HepG2 (cell line): Measurements from ENCODE around the gene IGFLR1. TPM values are rescaled to one million over a fixed set of nuclear protein-coding genes. Genes with fewer than 3 reads are reported as not detected.

Experiments
- ATF7 ChIP-seq, 2 experiments: fragments of 450-650 bp in 1 of 2; sonication (generic) in 1 of 2; formaldehyde crosslinking in 1 of 2; IDR thresholded peaks; 2 replicates each; pipeline versions ENCODE4 v1.4.0 to v1.6.1; 2016 to 2020; ENCODE audit warnings: antibody characterized with exemption in 1 of 2, mild to moderate bottlenecking in 1 of 2, missing genetic modification reagents in 1 of 2
- BHLHE40 ChIP-seq: IDR thresholded peaks from 2 replicates; pipeline ENCODE4 v1.6.1; 2011; ENCODE audit warnings: low read length, improper control_type of control experiment
- ETV5 ChIP-seq: IDR thresholded peaks from 2 replicates; pipeline ENCODE4 v1.6.1; 2018; ENCODE audit warnings: missing biosample characterization, missing genetic modification reagents, inconsistent platforms, borderline replicate concordance
- GPBP1L1 ChIP-seq: sonication (generic); formaldehyde crosslinking; IDR thresholded peaks from 2 replicates; pipeline ENCODE4 v1.5.0; 2020; ENCODE audit warnings: mild to moderate bottlenecking, missing genetic modification reagents
- GTF3A ChIP-seq: sonication (generic); formaldehyde crosslinking; conservative IDR thresholded peaks from 2 replicates; pipeline ENCODE4 v1.4.0; 2020; ENCODE audit warnings: mild to moderate bottlenecking, missing genetic modification reagents
- KDM5A ChIP-seq: fragments of 200-600 bp; sonication (generic); IDR thresholded peaks from 2 replicates; pipeline ENCODE4 v1.7.0; 2018; ENCODE audit warnings: antibody characterized with exemption, mild to moderate bottlenecking, low read length, borderline replicate concordance
- MLLT10 ChIP-seq: sonication (generic); formaldehyde crosslinking; IDR thresholded peaks from 2 replicates; pipeline ENCODE4 v1.4.0; 2020; ENCODE audit warnings: missing genetic modification reagents
- MTF2 ChIP-seq: sonication (generic); formaldehyde crosslinking; IDR thresholded peaks from 2 replicates; pipeline ENCODE4 v1.5.0; 2020; ENCODE audit warnings: missing genetic modification reagents, borderline replicate concordance
- POGK ChIP-seq: sonication (generic); formaldehyde crosslinking; conservative IDR thresholded peaks from 2 replicates; pipeline ENCODE4 v1.8.0; 2022; ENCODE audit warnings: mild to moderate bottlenecking, moderate library complexity, missing genetic modification reagents
- POLR2AphosphoS5 ChIP-seq: IDR thresholded peaks from 2 replicates; pipeline ENCODE4 v1.6.1; 2012; ENCODE audit warnings: low read depth, low read length
- RFXANK ChIP-seq: IDR thresholded peaks from 2 replicates; pipeline ENCODE4 v1.6.1; 2016
- SNAPC2 ChIP-seq: sonication (generic); formaldehyde crosslinking; IDR thresholded peaks from 2 replicates; pipeline ENCODE4 v1.8.1; 2022; ENCODE audit warnings: mild to moderate bottlenecking, missing genetic modification reagents
- SP2 ChIP-seq: sonication (generic); formaldehyde crosslinking; IDR thresholded peaks from 2 replicates; pipeline ENCODE4 v1.5.1; 2020; ENCODE audit warnings: mild to moderate bottlenecking, missing genetic modification reagents
- WIZ ChIP-seq: sonication (generic); formaldehyde crosslinking; IDR thresholded peaks from 2 replicates; pipeline ENCODE4 v1.5.1; 2020; ENCODE audit warnings: mild to moderate bottlenecking, missing genetic modification reagents
- YEATS2 ChIP-seq: sonication (generic); formaldehyde crosslinking; IDR thresholded peaks from 2 replicates; pipeline ENCODE4 v1.4.0; 2020; ENCODE audit warnings: missing genetic modification reagents, borderline replicate concordance
- ZNF292 ChIP-seq: sonication (generic); formaldehyde crosslinking; IDR thresholded peaks from 2 replicates; pipeline ENCODE4 v1.8.1; 2022; ENCODE audit warnings: mild to moderate bottlenecking, low read depth, missing genetic modification reagents, borderline replicate concordance
- ZNF3 ChIP-seq: IDR thresholded peaks from 2 replicates; pipeline ENCODE4 v1.7.0; 2017; ENCODE audit warnings: inconsistent platforms
- ZNF510 ChIP-seq: sonication (generic); formaldehyde crosslinking; IDR thresholded peaks from 2 replicates; pipeline ENCODE4 v1.4.0; 2020; ENCODE audit warnings: low read depth, mild to moderate bottlenecking, missing genetic modification reagents
- ZNF605 ChIP-seq: sonication (generic); formaldehyde crosslinking; IDR thresholded peaks from 2 replicates; pipeline ENCODE4 v1.8.0; 2022; ENCODE audit warnings: mild to moderate bottlenecking, missing genetic modification reagents
- ZNF724P ChIP-seq: sonication (generic); formaldehyde crosslinking; IDR thresholded peaks from 2 replicates; pipeline ENCODE4 v1.8.0; 2022; ENCODE audit warnings: missing genetic modification reagents, borderline replicate concordance
- ZNF891 ChIP-seq: sonication (generic); formaldehyde crosslinking; IDR thresholded peaks from 2 replicates; pipeline ENCODE4 v1.5.0; 2020; ENCODE audit warnings: mild to moderate bottlenecking, missing genetic modification reagents
- polyA plus RNA-seq, 8 experiments: library from polyadenylated mRNA; depleted of rRNA in 3 of 8; stranded (reverse) in 7 of 8; unstranded in 1 of 8; fragments of >200 nt; fragmentation: Illumina TruSeq in 4 of 8; extraction: Trizol in 4 of 8; gene quantifications; 2 replicates each; pipeline versions ENCODE4 v1.2.1 to v1.2.3, GENCODE V29; 2011 to 2016; ENCODE audit warnings: low read depth in 4 of 8, missing spikeins in 1 of 8, mixed read lengths in 1 of 8; ENCODE audit not compliant: insufficient read depth in 1 of 8
- total RNA-seq, 5 experiments: library from RNA; depleted of rRNA; stranded (reverse); fragments of >200 nt; fragmentation: Illumina TruSeq; extraction: Trizol; gene quantifications; 2 replicates each; pipeline ENCODE4 v1.2.3, GENCODE V29; 2016; ENCODE audit warnings: low read depth in 1 of 5
- TF ChIP-seq, protein P1 (sequence below): sonication (generic); formaldehyde crosslinking; IDR thresholded peaks from 2 replicates; pipeline ENCODE4 v1.8.1; 2023; ENCODE audit warnings: mild to moderate bottlenecking, moderate library complexity, missing genetic modification reagents
- TF ChIP-seq, protein P2 (sequence below): sonication (generic); formaldehyde crosslinking; IDR thresholded peaks from 2 replicates; pipeline ENCODE4 v1.5.1; 2020; ENCODE audit warnings: mild to moderate bottlenecking, missing genetic modification reagents, moderate library complexity

Gene IGFLR1
- total and polyA plus RNA-seq, 2 of the 13 experiments (the other 11 are each of a cell fraction or from before 2014, with no cell fraction given): 5.4 to 8.9 TPM

DNA sequence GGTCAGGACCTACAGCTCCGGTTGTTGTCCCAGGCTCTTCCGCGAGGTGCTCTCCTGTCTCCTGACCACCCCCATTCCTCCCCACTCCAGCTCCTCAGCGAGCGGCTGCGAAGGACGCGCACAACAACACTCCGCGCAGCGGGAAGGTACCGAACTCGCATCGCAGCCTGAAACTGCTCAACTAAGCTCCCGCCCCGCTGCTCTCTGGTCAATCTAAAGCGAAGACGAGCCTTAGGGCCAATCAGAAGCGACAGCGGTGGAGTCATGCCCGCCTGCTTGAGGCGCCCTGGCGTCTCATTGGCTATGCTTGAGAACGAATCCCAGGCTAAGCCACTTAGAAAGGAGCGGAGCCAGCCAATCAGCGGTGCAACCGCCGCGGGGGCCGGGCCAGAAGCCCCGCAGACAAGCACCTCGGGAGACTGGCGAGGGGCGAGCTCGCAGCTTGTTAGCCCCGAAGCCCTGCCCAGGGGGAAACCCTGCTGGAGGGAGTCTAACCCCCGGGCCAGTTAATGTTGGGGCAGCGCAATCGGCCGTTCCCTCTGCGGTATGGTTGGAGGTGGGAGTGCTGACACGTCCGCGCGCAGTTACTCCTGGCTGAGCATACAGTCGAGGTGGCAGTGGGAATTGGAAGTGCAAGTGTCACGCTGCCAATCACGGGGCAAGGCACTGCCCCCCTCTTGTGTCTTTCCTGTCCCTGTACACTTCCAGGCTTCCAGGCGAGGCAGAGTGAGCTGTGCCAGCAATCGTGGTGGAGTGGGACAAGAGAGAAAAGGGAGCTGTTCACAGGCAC, 39.8 kb downstream of the IGFLR1 start (continued):
- no peak for TF ChIP-seq KDM5A
- no peak for TF ChIP-seq BHLHE40
- TF ChIP-seq, protein P1, sequence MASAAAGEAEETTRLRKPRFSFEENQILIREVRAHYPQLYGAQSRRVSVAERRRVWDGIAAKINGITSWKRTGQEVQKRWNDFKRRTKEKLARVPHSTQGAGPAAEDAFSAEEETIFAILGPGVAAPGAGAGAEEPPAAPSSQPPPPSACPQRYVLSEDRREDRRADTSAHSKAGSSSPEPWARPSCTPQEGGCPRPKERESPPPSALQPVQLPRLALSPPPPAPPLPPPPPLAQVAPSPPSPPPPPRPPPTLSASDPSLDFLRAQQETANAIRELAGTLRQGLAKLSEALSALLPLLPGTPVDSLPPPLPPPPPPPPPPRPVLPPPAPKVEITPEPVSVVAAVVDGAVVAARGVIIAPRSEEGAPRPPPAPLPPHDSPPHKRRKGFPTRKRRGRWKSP (CRISPR knock-in tag): peak; percentile 86
- TF ChIP-seq POGK (CRISPR knock-in tag): peak; percentile 53; the same call in 1 of the 2 replicates
- peak; percentile 84; the same call in 1 of the 2 replicates for TF ChIP-seq MTF2 (CRISPR knock-in tag)
- TF ChIP-seq ZNF724P (CRISPR knock-in tag): peak; percentile 52; the same call in 1 of the 2 replicates
- TF ChIP-seq SNAPC2 (CRISPR knock-in tag): no peak
- no peak for TF ChIP-seq WIZ
- TF ChIP-seq ZNF3 (CRISPR knock-in tag): no peak
- TF ChIP-seq YEATS2 (CRISPR knock-in tag): peak; percentile 13; the same call in 1 of the 2 replicates
- TF ChIP-seq ZNF510 (CRISPR knock-in tag): no peak
- no peak for TF ChIP-seq GTF3A (CRISPR knock-in tag)
- no peak for TF ChIP-seq ATF7 (IDR thresholded peaks at IDR 0.05)
- TF ChIP-seq ATF7 (CRISPR knock-in tag; IDR thresholded peaks at IDR 0.05): no peak
- TF ChIP-seq ZNF605 (CRISPR knock-in tag): peak; percentile 79
- TF ChIP-seq SP2 (CRISPR knock-in tag): peak; percentile 99
- 0 out of 2 replicates have a peak, but pooled peaks have one; percentile 44 for TF ChIP-seq RFXANK (CRISPR knock-in tag)
- TF ChIP-seq ZNF292 (CRISPR knock-in tag): no peak; the same call in 1 of the 2 replicates
- TF ChIP-seq ZNF891 (CRISPR knock-in tag): 0 out of 2 replicates have a peak, but pooled peaks have one; percentile 27
- TF ChIP-seq, protein P2, sequence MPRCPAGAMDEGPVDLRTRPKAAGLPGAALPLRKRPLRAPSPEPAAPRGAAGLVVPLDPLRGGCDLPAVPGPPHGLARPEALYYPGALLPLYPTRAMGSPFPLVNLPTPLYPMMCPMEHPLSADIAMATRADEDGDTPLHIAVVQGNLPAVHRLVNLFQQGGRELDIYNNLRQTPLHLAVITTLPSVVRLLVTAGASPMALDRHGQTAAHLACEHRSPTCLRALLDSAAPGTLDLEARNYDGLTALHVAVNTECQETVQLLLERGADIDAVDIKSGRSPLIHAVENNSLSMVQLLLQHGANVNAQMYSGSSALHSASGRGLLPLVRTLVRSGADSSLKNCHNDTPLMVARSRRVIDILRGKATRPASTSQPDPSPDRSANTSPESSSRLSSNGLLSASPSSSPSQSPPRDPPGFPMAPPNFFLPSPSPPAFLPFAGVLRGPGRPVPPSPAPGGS (CRISPR knock-in tag): 0 out of 2 replicates have a peak, but pooled peaks have one; percentile 66
- no peak for TF ChIP-seq GPBP1L1 (CRISPR knock-in tag)
- TF ChIP-seq ETV5 (CRISPR knock-in tag): no peak
- TF ChIP-seq POLR2AphosphoS5: peak; percentile 80
- TF ChIP-seq MLLT10 (CRISPR knock-in tag): no peak
